ENCODE measurements around the gene KRTAP20-2. TPM values are rescaled to one million over a fixed set of nuclear protein-coding genes. Genes with fewer than 3 reads are reported as not detected.

The KRTAP20-2 gene
- total and polyA plus RNA-seq, 10 of the 15 experiments (the other 5 are each of a cell fraction or from before 2014, with no cell fraction given), result not detected

DNA sequence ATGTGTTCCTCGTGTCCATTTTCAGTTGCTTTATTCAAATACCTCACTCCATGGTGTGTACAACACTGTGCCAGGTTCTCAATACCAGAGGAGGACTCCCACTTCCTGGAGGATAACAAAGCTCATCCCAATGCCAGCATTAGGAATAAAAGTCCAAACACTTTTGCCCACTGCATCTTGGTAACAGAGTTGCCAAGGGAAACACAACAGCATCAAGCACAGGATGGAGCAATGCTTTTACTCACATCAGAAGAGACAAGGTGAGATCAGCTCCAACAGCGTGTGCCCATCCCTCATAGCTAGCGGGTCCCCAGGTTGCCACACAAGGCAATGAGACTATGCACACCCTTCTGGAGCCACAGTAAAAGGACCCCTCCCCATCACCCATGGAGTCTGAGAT is 11.6 kb upstream of the KRTAP20-2 start:
- no peaks in the 10 kb centered on the region for H3K4me1 ChIP-seq (ENCODE audit: control insufficient read depth, insufficient read depth, low read length)
- TF ChIP-seq, protein P1, sequence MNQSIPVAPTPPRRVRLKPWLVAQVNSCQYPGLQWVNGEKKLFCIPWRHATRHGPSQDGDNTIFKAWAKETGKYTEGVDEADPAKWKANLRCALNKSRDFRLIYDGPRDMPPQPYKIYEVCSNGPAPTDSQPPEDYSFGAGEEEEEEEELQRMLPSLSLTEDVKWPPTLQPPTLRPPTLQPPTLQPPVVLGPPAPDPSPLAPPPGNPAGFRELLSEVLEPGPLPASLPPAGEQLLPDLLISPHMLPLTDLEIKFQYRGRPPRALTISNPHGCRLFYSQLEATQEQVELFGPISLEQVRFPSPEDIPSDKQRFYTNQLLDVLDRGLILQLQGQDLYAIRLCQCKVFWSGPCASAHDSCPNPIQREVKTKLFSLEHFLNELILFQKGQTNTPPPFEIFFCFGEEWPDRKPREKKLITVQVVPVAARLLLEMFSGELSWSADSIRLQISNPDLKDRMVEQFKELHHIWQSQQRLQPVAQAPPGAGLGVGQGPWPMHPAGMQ (IDR thresholded peaks at IDR 0.05; ENCODE audit: borderline replicate concordance), result no peak
- TF ChIP-seq, protein P2, sequence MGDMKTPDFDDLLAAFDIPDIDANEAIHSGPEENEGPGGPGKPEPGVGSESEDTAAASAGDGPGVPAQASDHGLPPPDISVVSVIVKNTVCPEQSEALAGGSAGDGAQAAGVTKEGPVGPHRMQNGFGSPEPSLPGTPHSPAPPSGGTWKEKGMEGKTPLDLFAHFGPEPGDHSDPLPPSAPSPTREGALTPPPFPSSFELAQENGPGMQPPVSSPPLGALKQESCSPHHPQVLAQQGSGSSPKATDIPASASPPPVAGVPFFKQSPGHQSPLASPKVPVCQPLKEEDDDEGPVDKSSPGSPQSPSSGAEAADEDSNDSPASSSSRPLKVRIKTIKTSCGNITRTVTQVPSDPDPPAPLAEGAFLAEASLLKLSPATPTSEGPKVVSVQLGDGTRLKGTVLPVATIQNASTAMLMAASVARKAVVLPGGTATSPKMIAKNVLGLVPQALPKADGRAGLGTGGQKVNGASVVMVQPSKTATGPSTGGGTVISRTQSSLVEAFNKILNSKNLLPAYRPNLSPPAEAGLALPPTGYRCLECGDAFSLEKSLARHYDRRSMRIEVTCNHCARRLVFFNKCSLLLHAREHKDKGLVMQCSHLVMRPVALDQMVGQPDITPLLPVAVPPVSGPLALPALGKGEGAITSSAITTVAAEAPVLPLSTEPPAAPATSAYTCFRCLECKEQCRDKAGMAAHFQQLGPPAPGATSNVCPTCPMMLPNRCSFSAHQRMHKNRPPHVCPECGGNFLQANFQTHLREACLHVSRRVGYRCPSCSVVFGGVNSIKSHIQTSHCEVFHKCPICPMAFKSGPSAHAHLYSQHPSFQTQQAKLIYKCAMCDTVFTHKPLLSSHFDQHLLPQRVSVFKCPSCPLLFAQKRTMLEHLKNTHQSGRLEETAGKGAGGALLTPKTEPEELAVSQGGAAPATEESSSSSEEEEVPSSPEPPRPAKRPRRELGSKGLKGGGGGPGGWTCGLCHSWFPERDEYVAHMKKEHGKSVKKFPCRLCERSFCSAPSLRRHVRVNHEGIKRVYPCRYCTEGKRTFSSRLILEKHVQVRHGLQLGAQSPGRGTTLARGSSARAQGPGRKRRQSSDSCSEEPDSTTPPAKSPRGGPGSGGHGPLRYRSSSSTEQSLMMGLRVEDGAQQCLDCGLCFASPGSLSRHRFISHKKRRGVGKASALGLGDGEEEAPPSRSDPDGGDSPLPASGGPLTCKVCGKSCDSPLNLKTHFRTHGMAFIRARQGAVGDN (IDR thresholded peaks at IDR 0.05), result no peak
- TF ChIP-seq TBL1XR1 (IDR thresholded peaks at IDR 0.05; ENCODE audit: low read depth, low read length) (no peak), BCL11A (IDR thresholded peaks at IDR 0.05; ENCODE audit: low read depth, low read length) (no peak), RAD21 (IDR thresholded peaks at IDR 0.05; ENCODE audit: insufficient read depth, low read depth, low read length) (no peak), MYB (IDR thresholded peaks at IDR 0.05; ENCODE audit: borderline replicate concordance, low read depth, low read length) (no peak), ESRRA (IDR thresholded peaks at IDR 0.05; ENCODE audit: low read length) (no peak), PAX8 (IDR thresholded peaks at IDR 0.05) (no peak)
- TF ChIP-seq, protein P3, sequence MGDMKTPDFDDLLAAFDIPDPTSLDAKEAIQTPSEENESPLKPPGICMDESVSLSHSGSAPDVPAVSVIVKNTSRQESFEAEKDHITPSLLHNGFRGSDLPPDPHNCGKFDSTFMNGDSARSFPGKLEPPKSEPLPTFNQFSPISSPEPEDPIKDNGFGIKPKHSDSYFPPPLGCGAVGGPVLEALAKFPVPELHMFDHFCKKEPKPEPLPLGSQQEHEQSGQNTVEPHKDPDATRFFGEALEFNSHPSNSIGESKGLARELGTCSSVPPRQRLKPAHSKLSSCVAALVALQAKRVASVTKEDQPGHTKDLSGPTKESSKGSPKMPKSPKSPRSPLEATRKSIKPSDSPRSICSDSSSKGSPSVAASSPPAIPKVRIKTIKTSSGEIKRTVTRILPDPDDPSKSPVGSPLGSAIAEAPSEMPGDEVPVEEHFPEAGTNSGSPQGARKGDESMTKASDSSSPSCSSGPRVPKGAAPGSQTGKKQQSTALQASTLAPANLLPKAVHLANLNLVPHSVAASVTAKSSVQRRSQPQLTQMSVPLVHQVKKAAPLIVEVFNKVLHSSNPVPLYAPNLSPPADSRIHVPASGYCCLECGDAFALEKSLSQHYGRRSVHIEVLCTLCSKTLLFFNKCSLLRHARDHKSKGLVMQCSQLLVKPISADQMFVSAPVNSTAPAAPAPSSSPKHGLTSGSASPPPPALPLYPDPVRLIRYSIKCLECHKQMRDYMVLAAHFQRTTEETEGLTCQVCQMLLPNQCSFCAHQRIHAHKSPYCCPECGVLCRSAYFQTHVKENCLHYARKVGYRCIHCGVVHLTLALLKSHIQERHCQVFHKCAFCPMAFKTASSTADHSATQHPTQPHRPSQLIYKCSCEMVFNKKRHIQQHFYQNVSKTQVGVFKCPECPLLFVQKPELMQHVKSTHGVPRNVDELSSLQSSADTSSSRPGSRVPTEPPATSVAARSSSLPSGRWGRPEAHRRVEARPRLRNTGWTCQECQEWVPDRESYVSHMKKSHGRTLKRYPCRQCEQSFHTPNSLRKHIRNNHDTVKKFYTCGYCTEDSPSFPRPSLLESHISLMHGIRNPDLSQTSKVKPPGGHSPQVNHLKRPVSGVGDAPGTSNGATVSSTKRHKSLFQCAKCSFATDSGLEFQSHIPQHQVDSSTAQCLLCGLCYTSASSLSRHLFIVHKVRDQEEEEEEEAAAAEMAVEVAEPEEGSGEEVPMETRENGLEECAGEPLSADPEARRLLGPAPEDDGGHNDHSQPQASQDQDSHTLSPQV (IDR thresholded peaks at IDR 0.05), result no peak
- TF ChIP-seq, protein P4, sequence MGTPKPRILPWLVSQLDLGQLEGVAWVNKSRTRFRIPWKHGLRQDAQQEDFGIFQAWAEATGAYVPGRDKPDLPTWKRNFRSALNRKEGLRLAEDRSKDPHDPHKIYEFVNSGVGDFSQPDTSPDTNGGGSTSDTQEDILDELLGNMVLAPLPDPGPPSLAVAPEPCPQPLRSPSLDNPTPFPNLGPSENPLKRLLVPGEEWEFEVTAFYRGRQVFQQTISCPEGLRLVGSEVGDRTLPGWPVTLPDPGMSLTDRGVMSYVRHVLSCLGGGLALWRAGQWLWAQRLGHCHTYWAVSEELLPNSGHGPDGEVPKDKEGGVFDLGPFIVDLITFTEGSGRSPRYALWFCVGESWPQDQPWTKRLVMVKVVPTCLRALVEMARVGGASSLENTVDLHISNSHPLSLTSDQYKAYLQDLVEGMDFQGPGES (IDR thresholded peaks at IDR 0.05), result no peak
- no peak overlapping the region for H3K27ac ChIP-seq (ENCODE audit: control insufficient read depth, insufficient read depth)
- no peak overlapping the region for H2AFZ ChIP-seq (ENCODE audit: control insufficient read depth, low read depth, low read length)
- ChIA-PET CTCF (no interaction called here), RAD21 (ENCODE audit: unreplicated experiment) (interaction anchor here (0.8 kb wide), 1 partner anchor 13 kb away, joined by 3 read pairs; no protein-coding TSS in a partner anchor), SMC1A (ENCODE audit: uncharacterized antibody, unreplicated experiment) (no interaction called here), POLR2A (no interaction called here)
- H3K4me2 ChIP-seq (ENCODE audit: control insufficient read depth, insufficient read depth), result no peak overlapping the region
- WGBS (ENCODE audit: insufficient coverage, insufficient replicate concordance, low lambda C conversion rate, missing lambda C conversion rate), result 7% methylated on average over 3 of the region's 3 CpGs
- no peaks in the 10 kb centered on the region for H3K36me3 ChIP-seq (ENCODE audit: control insufficient read depth in 2 of 2, insufficient read depth in 2 of 2, low read length in 1 of 2)
- FAIRE-seq (no peak), ATAC-seq (no peak), DNase-seq (ENCODE audit: low read depth, low spot score) (no peak)
- H3K79me2 ChIP-seq (ENCODE audit: control insufficient read depth, insufficient read depth, low read length), result no peaks in the 10 kb centered on the region
- H3K4me3 ChIP-seq, result no peak overlapping the region
- H3K27me3 ChIP-seq (replicated peaks in 1 of 2; ENCODE audit: control insufficient read depth in 2 of 2, insufficient read depth in 2 of 2, low read length in 1 of 2), result no peaks in the 10 kb centered on the region
- intact Hi-C loops (cut with micrococcal nuclease; ENCODE audit: unreplicated experiment) (no loop called here), in situ Hi-C loops (cut with MboI) (no loop called here)
- H3K9me3 ChIP-seq (replicated peaks; ENCODE audit: control insufficient read depth, insufficient read depth, low read length), result no peaks in the 10 kb centered on the region; the same call in 2 of the 3 replicates
- H3K9ac ChIP-seq (ENCODE audit: control insufficient read depth, insufficient read depth, low read length), result no peak overlapping the region
- no peaks in the 10 kb centered on the region for H4K20me1 ChIP-seq (ENCODE audit: control insufficient read depth, insufficient read depth)
- BruUV-seq (replicated peaks), result no TSS peak
